B cell (primary cell): ENCODE results near the gene SMIM20. TPM values are rescaled to one million over a fixed set of nuclear protein-coding genes. Genes with fewer than 3 reads are reported as not detected.

Experiments
- ATAC-seq: fragments of 200-7000 bp; cut with Tn5 transposase; one replicate; pipeline ENCODE4 v1.10.0; 2021; ENCODE audit warnings: low read depth, mild to moderate bottlenecking, moderate number of reproducible peaks, moderate library complexity
- CTCF ChIA-PET: fragments of 350-600 bp; sonication (Branson Sonifier 250); formaldehyde crosslinking; loops from one replicate; lab custom pipeline; 2021; ENCODE audit warnings: antibody characterized with exemption, inconsistent platforms; lab: Charles Lee
- POLR2A ChIA-PET: fragments of 350-600 bp; sonication (Branson Sonifier 250); formaldehyde crosslinking; loops from one replicate; lab custom pipeline; 2021; ENCODE audit warnings: antibody characterized with exemption; lab: Charles Lee
- DNase-seq: peaks from one replicate; pipeline ENCODE4 v3.0.0; 2013
- H2AFZ ChIP-seq: 2 replicates; pipeline ENCODE4 v1.6.1; 2012; ENCODE audit warnings: mild to moderate bottlenecking, low read depth, low read length; ENCODE audit not compliant: insufficient read depth, poor library complexity, severe bottlenecking
- H3K27ac ChIP-seq, 2 donors: 1 replicate in 1 of 2; 2 replicates in 1 of 2; pipeline ENCODE4 v1.5.1; 2012 to 2013; ENCODE audit warnings: low read length in 2 of 2, mild to moderate bottlenecking in 2 of 2, moderate library complexity in 1 of 2
- H3K27me3 ChIP-seq, 4 experiments: fragments of 200-600 bp in 1 of 4; sonication (generic) in 1 of 4; replicated peaks in 1 of 4; 1 replicate in 2 of 4; 2 replicates in 2 of 4; pipeline versions ENCODE4 v1.6.1 to v1.7.0; 2013 to 2016; ENCODE audit warnings: low read length in 3 of 4, mild to moderate bottlenecking in 2 of 4, mixed read lengths in 1 of 4, moderate library complexity in 1 of 4; ENCODE audit not compliant: insufficient read depth in 4 of 4, control insufficient read depth in 3 of 4; ENCODE audit errors: control extremely low read depth in 1 of 4
- H3K36me3 ChIP-seq, 2 experiments: replicated peaks in 1 of 2; 1 replicate in 1 of 2; 2 replicates in 1 of 2; pipeline versions ENCODE4 v1.6.1 to v1.7.1; 2013; ENCODE audit warnings: low read length in 1 of 2; ENCODE audit not compliant: insufficient read depth in 2 of 2, control insufficient read depth in 1 of 2; ENCODE audit errors: control extremely low read depth in 1 of 2, extremely low read depth in 1 of 2
- H3K4me1 ChIP-seq, 2 donors: fragments of 200-600 bp in 1 of 2; sonication (generic) in 1 of 2; 1 replicate in 1 of 2; 2 replicates in 1 of 2; pipeline versions ENCODE4 v1.5.1 to v1.6.1; 2013 to 2017; ENCODE audit warnings: low read length in 2 of 2; ENCODE audit not compliant: control insufficient read depth in 2 of 2, insufficient read depth in 2 of 2
- H3K4me2 ChIP-seq: replicated peaks from 2 replicates; pipeline ENCODE3; 2012; ENCODE audit warnings: mild to moderate bottlenecking, low read depth, low read length; ENCODE audit not compliant: poor library complexity, severe bottlenecking
- H3K4me3 ChIP-seq, 5 experiments: fragments of 200-600 bp in 1 of 5; sonication (generic) in 1 of 5; 1 replicate in 3 of 5; 2 replicates in 2 of 5; pipeline versions ENCODE4 v1.5.1 to v1.7.0; 2011 to 2016; ENCODE audit warnings: low read length in 4 of 5, mild to moderate bottlenecking in 4 of 5, low read depth in 2 of 5, control low read depth in 1 of 5, moderate library complexity in 1 of 5; ENCODE audit not compliant: insufficient read depth in 1 of 5; ENCODE audit errors: control extremely low read depth in 1 of 5, extremely low read depth in 1 of 5
- H3K79me2 ChIP-seq: fragments of 200-600 bp; sonication (generic); one replicate; pipeline ENCODE4 v1.6.0; 2016; ENCODE audit warnings: low read length; ENCODE audit not compliant: control insufficient read depth, insufficient read depth
- H3K9ac ChIP-seq: fragments of 200-600 bp; sonication (generic); 2 replicates; pipeline ENCODE4 v1.6.1; 2017; ENCODE audit warnings: mild to moderate bottlenecking, low read length, moderate library complexity
- H3K9me3 ChIP-seq, 3 donors: one replicate each; pipeline versions ENCODE4 v1.6.1 to v1.7.1; 2013; ENCODE audit warnings: low read length in 2 of 3; ENCODE audit not compliant: control insufficient read depth in 2 of 3, insufficient read depth in 1 of 3; ENCODE audit errors: control extremely low read depth in 1 of 3
- H4K20me1 ChIP-seq: 2 replicates; pipeline ENCODE4 v1.6.0; 2012; ENCODE audit warnings: mild to moderate bottlenecking, low read length; ENCODE audit not compliant: insufficient read depth, control insufficient read depth, poor library complexity, severe bottlenecking
- H3K27ac Mint-ChIP-seq: one replicate; pipeline ENCODE4 v1.8.0; 2021; ENCODE audit warnings: mixed read lengths
- H3K27me3 Mint-ChIP-seq: one replicate; pipeline ENCODE4 v1.8.0; 2021; ENCODE audit warnings: mixed read lengths
- H3K4me1 Mint-ChIP-seq: one replicate; pipeline ENCODE4 v1.8.0; 2021; ENCODE audit warnings: mixed read lengths
- H3K4me3 Mint-ChIP-seq: one replicate; pipeline ENCODE4 v1.8.0; 2021; ENCODE audit warnings: mixed read lengths
- H3K9me3 Mint-ChIP-seq: one replicate; pipeline ENCODE4 v1.8.0; 2022; ENCODE audit warnings: mixed read lengths; ENCODE audit not compliant: insufficient read depth
- CTCF ChIP-seq: fragments of 200-600 bp; IDR thresholded peaks from one replicate; pipeline ENCODE4 v1.8.0; 2022; ENCODE audit warnings: antibody characterized with exemption, mild to moderate bottlenecking
- EZH2 ChIP-seq: IDR thresholded peaks from 2 replicates; pipeline ENCODE4 v1.6.1; 2012; ENCODE audit warnings: borderline replicate concordance, low read depth, mild to moderate bottlenecking, moderate library complexity, low read length; ENCODE audit not compliant: insufficient read depth, poor library complexity, severe bottlenecking
- whole genome bisulfite sequencing: methylation state at CpG from one replicate; pipeline ENCODE4 v1.1.5; 2013; ENCODE audit warnings: missing lambda C conversion rate; ENCODE audit not compliant: insufficient coverage; 5-methylcytosine and 5-hydroxymethylcytosine counted together
- intact Hi-C: fragments of 100-400 bp; cut with micrococcal nuclease; formaldehyde crosslinking; loops from one replicate; pipeline ENCODE4 v1.10.0; 2022
- polyA plus RNA-seq: library from polyadenylated mRNA; depleted of rRNA; stranded (reverse); fragments of >200 nt; gene quantifications from 2 replicates; pipeline ENCODE4 v1.2.3, GENCODE V29; 2012
- total RNA-seq, 2 donors: library from RNA; stranded (reverse); fragments of 120-200 nt in 1 of 2; gene quantifications; 1 replicate in 1 of 2; 2 replicates in 1 of 2; pipeline versions ENCODE4 v1.2.3 to v1.2.4, GENCODE V29; 2013 to 2022

SMIM20 gene
- total and polyA plus RNA-seq, 2 donors (not counting 1 experiment from before 2014, with no cell fraction given): 12.6 to 20.2 TPM

- no peak overlapping the region for H2AFZ ChIP-seq
- peaks cover 0 to 12% of the 10 kb centered on the region in 2 experiments for H3K36me3 ChIP-seq
- no peak overlapping the region for H3K4me2 ChIP-seq
- no peak for ATAC-seq
- no peak overlapping the region for H3K9ac ChIP-seq
- no peak overlapping the region for H3K27ac ChIP-seq
- DNase-seq: no peak
- ChIA-PET POLR2A (interaction anchor here (0.7 kb wide), 1 partner anchor 87 kb away, joined by 3 read pairs; no protein-coding TSS in a partner anchor), CTCF (interaction anchor here (0.8 to 3.2 kb wide), 9 partner anchors 13 to 482 kb away, joined by 3 to 22 read pairs (median 4); no protein-coding TSS in a partner anchor)
- no peak overlapping the region for H3K4me3 ChIP-seq
- intact Hi-C loops: loop anchor here (5.0 kb wide), 1 partner anchor 86 kb away; no protein-coding TSS in a partner anchor
- H3K27ac Mint-ChIP-seq: peak overlapping the region; percentile 20
- no peaks in the 10 kb centered on the region for H3K9me3 ChIP-seq
- H4K20me1 ChIP-seq: peaks cover 10% of the 10 kb centered on the region
- no peaks in the 10 kb centered on the region for H3K9me3 Mint-ChIP-seq
- H3K27me3 Mint-ChIP-seq: no peaks in the 10 kb centered on the region
- WGBS: 80% methylated on average over 1 of the region's 11 CpGs
- peaks cover 12% of the 10 kb centered on the region for H3K79me2 ChIP-seq
- H3K4me3 Mint-ChIP-seq: no peak overlapping the region
- no peaks in the 10 kb centered on the region for H3K27me3 ChIP-seq
- TF ChIP-seq CTCF (no peak), EZH2 (no peak)
- H3K4me1 ChIP-seq: peaks cover 0 to 2% of the 10 kb centered on the region in 2 donors
- peaks cover 7% of the 10 kb centered on the region for H3K4me1 Mint-ChIP-seq
Measured at GRCh38 chr4:25928379-25929297, 14.6 kb downstream of the SMIM20 start.

GRCh38 chr4:25929298-25929686 is 15.3 kb downstream of the SMIM20 start:
- POLR2A ChIA-PET: no interaction called here
- H3K27ac Mint-ChIP-seq: peak overlapping the region; percentile 20
- 97% methylated on average over 6 of the region's 7 CpGs for WGBS

More at GRCh38 chr4:25929298-25929686, 15.3 kb downstream of the SMIM20 start:
- Histone ChIP-seq H4K20me1 (peaks cover 10% of the 10 kb centered on the region), H3K27me3 (no peaks in the 10 kb centered on the region), H3K4me2 (no peak overlapping the region), H2AFZ (no peak overlapping the region), H3K79me2 (peaks cover 5% of the 10 kb centered on the region), H3K36me3 (peaks cover 0 to 12% of the 10 kb centered on the region in 2 experiments), H3K4me1 (peaks cover 0 to 2% of the 10 kb centered on the region in 2 donors), H3K4me3 (no peak overlapping the region), H3K9me3 (no peaks in the 10 kb centered on the region), H3K9ac (no peak overlapping the region), H3K27ac (no peak overlapping the region)
- TF ChIP-seq CTCF: no peak
- no peak for TF ChIP-seq EZH2
- Mint-ChIP-seq H3K4me1 (peaks cover 7% of the 10 kb centered on the region), H3K9me3 (no peaks in the 10 kb centered on the region), H3K4me3 (no peak overlapping the region), H3K27me3 (no peaks in the 10 kb centered on the region)
- no peak for ATAC-seq
- no peak for DNase-seq
- intact Hi-C loops: loop anchor here (5.0 kb wide), 1 partner anchor 87 kb away; no protein-coding TSS in a partner anchor
- CTCF ChIA-PET: interaction anchor here (1.2 to 3.2 kb wide), 5 partner anchors 12 to 481 kb away, joined by 3 to 22 read pairs (median 11); no protein-coding TSS in a partner anchor
